ENCODE data around the gene STIMATE.

STIMATE gene

DNA sequence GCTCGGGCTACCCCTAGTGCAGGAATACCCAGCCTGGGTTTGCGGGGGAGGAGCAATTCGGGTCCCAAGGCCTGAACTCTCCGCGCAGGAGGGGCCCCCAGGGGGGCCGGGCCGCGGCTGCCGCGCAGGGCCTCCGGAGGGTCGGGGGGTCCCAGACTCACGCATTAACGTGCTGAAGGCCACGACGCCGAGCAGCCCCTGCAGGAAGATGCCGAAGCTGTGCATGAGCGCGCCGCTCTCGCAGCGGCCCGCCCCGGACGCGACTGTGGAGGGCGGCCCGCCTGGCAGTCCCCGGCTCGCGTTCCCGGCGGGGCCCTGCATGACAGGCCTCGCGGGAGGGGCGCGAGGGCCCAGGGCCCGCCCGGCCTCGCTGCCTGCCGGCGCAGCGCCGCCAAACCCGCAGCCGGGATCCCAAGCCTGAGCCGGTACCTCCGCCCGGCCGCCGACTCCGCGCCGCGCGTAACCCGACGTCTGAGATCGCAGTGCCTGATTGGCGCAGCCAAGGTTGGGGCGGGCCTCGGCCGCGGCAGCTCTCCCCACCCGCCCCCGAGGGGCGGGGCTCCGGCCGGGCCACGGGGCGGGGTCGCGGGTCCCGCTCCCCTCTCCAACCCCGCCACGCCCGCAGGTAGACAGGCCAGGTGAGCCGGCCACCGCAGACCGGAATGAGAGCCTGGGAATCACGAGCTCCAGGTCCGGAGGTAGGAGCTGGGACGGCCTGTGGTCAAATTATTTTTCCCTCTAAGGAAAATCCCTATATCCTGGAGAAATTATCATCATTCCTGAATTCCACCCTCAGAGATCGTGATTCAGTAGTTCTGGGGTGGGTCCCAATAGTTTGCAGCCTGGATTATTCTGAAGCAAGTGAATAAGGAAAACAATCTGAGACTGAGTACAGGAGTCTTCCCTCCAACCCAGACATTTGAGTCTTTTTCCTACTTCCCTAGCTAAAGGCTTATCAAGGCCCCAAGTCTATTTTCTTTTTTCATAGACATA lies at the start of gene STIMATE:
Gene STIMATE (minus strand): TSS at position 419 of the 993 bp plus-strand sequence. CDS start 98 bp downstream, at position 321.
- DNase-seq: peak; percentile 92

DNA sequence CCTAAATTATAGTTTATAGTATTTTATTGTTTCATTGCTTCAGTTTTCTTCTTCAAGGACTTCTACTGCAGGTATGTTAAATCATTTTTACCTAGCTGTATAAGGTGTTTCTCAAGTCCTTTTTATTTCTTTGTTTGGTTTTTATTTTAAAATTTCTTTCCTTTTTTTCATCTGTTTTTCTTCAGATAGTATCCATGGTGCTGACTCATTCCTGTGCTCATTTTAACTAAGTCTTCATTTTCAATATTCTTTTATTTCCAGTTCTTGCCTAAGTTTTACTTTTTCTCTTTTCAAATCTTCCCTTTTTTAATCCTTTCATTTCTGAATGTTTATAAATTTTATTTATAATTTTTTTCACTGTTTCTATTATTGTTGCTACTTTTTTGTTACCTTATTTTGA lies 42.3 kb upstream of the STIMATE start:
- no peak for DNase-seq

DNA sequence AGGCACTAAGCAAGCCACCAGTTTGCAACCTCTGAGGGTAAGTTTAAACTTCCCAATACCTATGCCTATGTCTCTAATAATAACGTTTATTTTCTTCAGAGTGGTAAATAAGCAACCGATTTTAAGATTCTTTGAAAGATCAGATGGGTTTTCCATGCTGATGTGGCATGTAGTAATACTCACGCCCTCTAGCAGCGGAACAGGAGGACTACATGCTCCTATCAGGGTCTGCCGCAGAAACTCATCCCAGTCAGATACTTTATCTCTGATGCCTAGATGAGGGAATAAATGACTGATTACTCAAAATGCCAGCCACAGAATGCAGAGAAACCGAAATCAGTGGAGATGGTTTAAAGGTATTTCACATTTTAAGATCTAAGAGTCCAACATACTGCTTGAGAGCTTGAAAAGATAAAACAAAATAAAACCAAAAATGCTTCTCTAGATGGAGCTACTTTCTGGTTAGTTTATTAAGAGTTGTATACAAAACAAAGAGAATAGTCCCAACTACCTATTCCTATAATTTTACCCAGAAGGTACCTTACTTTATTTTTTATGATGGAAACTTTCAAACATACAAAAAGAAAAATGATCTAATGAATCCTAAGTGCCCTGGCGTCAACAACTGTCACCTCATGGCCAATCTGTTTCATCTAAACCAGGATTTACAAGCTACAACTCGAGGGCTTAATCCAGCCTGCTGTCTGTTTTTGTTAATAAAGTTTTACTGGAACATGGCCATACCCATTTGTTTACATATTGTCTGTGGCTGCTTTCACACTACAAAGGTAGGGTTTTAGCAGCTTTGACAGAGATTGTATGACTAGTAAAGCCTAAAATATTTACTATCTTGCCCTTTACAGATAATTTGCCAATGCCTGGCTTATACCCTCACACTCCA lies 37.5 kb upstream of the STIMATE start:
- peak; percentile 67 for DNase-seq

DNA sequence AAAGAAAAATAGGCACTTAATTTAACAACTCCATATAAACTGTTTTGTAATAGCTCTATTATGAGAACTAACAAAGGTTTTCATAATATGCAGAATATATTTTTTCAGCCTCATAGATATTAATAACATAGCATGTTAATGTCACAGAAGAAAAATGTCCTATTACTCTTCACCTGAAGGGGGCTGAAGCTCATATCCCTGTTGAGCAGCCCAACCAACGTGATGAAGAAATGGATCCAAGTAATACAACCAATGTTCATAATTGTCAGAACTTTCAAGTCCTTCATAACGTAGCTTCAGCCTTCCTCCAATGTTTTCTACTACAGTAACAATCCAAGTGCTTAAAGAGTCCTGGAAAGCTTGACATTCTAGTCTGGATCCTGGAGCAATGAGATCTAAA lies 34.5 kb upstream of the STIMATE start:
- no peak for DNase-seq

DNA sequence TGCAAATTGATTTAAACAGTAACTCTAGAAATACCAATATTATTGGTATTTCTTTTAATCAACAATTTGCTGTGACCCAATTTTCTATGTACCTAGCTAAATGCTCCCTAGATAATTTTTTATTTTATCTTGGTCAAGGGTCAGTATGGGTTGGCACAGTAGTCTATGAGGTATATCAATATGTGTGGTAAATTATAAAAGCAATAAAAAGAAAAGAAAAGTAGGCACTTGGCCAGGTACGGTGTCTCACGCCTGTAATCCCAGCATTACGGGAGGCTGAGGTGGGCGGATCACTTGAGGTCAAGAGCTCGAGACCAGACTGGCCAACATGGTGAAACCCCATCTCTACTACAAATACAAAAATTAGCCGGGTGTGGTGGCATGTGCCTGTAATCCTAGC lies 34.0 kb upstream of the STIMATE start:
- DNase-seq: no peak

DNA sequence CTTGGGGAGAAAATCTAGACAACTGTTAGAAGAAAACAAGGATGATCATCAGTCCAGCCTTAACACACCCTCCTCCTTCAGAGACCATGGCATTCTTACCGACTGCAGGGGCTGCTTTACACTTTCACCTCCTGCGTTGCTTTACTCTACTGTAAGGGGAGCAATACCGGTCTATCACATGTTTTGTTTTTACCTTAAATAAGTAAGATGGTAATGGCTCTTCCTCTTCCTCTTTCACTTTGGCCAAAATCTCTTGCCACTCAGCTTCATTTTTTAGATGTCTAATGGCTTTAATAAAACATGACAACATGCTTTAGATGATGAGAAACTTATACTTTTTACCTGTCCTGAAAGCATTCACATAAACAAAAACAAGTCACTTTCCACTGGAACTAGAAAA lies 33.4 kb upstream of the STIMATE start:
- DNase-seq: no peak

DNA sequence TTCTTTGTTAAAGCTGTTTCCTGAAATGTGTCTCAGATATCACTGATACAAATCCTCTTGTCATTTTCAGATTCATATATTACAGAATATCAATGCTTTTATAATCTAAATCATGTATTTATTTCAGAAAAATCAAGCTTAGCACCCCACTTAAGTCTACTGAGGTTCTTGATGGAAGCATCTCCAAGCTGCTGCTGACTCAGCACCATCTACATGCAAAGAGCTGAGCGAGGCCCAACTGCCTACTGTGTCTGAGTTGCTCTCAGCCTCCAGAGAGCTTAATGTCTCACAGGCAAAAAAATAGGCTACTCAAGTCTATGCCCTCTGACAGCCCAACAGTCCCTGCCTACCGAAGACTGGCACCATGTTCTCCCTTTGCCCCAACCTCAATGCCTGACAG lies 29.2 kb upstream of the STIMATE start:
- no peak for DNase-seq

DNA sequence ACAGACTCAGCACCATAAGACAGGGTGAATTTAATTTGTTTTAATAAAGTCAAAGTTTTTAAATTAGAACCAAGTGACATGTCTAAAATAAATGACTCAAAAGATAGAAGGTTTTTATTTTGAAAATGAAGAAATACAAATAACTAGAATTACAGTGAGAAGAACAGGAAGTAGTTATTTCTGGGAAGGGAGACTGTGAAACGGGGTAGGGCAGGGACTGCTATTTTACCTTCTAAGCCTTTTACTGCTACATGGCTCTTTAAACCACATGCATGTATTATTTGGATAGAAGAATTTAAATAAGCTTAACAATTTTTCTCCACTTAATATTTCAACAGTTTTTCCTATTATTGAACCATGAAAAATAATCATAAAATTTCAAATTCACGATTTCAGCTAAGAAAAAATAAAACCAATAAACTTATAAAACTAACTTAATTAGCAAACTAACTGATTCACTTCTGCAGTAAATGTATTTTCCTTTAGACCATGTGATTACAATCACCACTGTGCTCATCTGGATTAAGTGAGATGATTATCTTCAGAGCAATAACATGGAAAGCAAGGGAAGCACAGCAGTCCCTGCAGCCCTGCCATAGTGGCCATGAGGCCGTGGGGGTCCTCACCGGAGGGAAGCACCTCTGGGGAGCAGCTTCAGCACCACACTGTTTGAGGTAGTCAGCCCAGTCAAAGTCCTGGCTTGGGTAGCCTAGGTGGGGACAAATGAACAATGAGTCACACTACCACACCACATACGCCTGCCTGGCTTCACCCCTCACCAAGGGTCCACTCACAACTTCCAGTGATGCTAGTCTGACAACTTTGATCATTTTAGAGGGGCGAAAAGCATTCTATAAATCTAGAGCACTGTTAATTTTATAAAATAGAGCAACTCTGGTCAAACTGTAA lies 28.3 kb upstream of the STIMATE start:
- DNase-seq: no peak

DNA sequence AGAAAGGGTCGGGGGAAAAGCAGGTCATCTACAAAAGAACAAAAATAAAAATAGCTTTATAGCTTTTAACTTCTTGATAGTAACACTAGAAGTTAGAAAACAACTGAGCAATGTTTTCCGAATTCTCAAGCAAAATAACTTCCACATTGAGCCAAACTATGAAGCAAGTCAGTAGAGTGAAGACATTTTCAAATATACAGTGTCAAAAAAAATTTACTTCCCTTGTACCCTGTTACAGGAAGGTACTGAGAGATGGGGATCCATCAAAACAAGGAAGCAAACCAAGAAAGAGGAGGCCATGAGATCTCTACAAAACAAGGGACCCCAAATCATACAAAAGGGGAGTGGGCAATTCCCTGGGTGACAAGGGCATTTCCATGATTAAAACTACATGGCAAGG lies 26.6 kb upstream of the STIMATE start:
- no peak for DNase-seq

DNA sequence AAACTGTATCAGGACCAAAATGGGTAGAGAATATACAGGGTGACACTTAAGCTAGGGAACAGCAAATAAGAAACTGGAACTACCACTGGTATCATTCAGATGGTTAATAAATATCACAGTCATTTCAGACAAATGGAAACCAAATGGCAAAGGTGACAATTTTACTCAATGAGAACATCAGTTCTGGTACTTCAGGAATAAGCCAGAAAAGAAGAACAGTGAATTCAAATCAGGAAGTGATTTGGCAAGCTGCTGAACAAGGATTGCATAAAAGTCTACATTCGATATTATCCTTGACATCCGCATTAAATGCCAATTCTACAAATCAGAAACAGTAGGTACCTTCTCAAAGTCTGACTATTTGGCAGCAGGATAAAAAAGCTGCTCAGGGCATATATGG lies 23.5 kb upstream of the STIMATE start:
- no peak for DNase-seq

DNA sequence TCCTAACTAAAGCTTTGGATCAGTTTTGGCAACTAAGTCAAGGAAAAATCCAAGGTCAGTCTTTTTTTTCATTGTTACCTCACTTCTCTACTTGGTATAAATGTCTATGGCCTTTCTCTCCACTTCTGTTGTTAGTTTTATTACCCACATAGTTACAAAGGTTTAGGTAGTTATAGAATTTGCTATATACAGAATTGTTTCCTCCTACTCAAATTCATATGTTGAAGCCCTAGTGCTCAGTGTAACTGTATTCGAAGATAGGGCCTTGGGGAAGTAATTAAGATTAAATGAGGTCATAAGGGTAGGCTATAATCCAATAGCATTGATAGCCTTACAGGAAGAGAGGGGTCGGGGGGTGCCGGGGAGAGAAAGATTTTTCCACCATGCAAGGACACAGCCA lies 19.7 kb upstream of the STIMATE start:
- no peak for DNase-seq

DNA sequence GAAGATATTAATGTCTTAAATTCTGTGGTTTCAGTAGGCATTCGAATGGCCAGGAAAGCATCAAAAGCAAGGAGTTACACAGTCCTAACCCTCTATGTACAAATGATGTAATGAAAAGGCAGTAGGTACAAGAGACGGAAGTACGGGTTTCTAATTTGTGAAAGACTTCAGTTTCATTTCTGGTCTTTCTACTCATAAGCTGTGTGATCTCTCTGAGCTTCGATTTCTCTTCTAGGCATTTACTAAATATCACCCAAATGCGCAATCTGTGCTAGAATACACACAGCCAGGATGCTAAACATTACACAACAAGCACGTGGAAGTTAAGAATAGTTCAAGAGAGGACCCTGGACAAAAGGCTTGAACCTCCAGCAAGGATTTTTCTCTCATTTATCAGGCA lies 17.9 kb upstream of the STIMATE start:
- DNase-seq: no peak

DNA sequence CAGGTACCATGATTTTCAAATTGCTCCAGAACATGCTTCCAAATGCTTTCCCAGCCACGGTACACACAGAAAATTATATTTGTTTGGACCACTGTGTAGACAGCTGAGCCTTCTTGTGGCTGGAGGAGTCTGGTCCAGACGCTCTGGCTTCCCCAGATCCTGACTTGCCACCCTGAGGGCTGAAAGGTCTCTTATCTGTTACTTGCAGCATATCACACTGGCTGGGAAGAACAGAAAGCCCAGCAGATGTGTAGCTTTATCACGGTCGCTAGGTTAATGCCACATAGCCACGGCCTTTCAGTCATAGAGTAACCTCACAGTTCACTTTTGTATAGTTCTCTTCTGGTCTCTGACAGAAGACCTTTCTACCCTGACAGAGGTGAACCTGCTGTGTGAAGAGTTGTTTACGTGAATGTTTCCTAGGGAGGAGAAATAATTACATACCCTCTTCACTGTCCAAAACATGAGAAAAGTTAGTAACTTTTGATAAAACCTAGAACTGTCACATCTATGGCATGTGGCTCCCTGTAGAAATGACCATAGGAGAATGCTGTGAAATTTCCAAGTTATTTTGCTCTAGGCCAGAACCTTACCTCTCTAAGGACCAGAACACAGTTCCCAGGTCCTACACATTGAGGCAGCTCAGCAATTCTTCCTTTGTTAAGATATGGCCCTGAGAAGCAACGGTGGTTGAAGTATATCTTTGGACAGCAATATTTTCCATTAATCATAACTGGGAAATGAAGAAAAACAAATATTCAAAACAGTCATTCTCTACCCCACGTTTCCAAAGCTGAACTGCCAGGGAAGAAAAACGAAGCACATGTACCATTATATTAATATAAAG lies 15.8 kb upstream of the STIMATE start:
- no peak for DNase-seq

DNA sequence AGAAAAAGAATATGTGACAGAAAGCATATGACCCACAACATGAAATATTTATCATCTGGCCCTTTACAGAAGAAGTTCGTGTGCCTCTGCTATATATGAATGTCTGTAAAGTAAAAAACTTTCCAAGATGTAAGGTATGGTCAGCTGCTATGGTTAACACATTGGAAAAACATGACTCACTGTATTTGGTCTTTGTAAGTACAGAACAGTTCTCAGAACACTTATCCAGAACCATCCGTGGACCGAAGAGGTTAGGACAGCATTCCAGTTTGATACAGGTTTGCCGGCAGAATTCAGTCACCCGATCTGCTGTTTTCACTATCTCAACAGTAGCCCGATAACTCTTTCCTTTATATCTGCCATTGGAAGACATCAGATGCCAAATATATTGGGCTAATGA lies 13.5 kb upstream of the STIMATE start:
- DNase-seq: no peak

DNA sequence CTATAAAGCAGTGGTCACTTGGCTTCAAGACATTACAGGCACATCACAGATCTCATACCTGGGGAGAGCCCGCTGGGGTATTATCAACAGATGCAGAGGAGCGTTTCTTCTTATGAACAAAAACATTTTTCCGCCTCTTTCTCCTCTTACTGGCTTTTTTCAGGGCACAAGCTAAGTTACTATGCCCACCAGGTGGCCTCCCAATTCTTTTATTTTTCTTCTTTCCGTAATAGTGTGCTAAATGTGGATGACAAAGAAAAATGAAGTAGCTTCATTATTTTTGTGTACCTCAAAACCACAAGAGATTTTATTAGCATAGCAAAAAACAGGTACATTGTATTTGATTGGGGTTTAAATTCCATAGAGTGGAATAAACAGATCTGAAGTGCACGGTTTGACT lies 10.1 kb upstream of the STIMATE start:
- DNase-seq: no peak

DNA sequence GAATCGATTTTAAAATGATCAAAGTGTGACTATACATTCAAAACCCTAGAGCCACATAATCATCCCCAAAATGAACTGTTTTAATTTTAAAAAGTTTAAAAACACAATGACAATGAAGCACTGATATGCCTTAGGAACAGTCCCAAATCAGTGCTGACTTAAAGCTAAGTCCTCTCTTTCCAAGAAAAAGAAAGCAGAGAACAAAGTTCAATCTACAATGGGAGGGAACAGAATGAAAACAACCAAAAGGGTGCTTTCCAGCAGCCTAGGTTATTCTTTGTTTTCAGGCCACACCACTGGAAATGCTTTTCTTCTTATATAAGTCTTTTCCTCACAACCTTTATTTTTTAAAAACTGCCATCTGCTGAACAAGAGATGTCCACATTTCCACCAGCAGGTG lies 7.2 kb upstream of the STIMATE start:
- no peak for DNase-seq

DNA sequence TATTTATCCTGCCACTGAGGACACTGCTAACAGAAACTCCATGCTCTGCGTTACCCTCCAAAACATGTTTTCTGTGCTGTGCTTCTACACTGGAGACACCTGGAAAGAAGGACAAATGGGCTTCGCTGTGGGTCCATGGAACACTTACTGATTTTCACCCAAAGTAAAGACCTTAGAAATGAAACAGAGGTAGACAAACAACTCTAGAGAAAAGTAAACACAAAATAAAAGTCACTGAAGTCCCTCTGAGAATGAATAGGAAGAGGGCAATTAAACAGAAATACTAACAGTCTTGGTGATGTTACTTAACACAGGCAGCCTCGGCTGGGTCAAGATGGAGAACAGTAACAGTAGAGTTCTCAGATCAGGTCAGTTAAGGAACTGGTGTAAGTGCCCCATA lies 6.7 kb upstream of the STIMATE start:
- no peak for DNase-seq

DNA sequence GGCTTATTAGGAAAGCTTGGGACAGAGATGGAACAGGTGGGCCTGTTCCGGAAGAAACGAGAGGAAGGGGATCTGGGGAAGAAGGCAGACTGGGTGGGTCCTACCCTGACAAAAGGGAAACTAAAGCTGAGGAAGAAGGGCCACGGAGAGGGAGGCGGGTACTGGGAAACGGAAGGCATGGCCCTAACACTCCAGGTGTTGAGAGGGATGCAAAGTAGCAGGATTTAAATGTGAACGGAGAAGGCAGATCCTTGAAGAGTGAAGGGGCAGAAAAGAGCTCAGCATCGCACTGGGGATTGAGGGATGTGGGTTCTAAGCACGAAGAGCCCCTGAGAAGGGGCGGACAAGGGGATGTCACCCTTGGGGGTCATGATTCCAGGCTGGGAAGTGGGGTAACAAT lies 735 bp downstream of the STIMATE start:
- DNase-seq: no peak

DNA sequence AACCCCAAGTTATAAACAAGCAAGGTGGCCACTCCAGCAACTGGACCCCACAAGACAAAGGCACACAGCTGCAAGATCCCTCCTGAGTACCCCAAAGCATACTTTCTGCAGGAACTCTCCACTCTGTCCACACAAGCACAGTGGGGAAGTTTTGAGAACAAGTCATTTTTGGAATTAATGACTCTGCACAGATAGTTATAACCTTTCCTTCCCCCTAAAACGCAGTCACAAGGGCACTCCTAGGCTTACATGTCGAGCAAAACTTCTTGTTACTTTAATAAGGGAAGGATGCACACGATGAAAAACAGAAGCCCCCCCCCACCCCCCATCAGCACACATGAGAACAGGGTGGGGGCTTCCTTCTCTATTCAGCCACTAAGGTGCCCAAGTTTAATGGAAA lies 1.2 kb downstream of the STIMATE start:
- no peak for DNase-seq

DNA sequence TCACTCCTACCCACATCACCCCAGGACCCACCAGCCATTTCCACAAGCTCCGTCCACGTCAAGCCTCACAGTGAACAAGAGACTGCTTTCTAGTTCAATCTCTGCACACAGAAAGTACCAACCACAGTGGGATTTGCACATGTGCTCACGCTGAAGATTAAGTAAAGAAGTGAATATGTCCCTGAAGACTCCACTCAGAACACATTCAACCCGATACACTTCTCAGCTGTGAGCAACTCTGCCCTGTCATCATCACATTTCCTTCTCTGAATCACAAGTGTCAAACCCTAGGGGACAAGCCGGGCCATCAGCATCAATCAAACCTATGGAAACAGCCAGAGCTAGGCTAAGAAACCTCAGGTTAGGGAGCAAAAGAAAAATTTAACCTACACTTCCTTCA lies 1.9 kb downstream of the STIMATE start:
- peak; percentile 17 for DNase-seq

DNA sequence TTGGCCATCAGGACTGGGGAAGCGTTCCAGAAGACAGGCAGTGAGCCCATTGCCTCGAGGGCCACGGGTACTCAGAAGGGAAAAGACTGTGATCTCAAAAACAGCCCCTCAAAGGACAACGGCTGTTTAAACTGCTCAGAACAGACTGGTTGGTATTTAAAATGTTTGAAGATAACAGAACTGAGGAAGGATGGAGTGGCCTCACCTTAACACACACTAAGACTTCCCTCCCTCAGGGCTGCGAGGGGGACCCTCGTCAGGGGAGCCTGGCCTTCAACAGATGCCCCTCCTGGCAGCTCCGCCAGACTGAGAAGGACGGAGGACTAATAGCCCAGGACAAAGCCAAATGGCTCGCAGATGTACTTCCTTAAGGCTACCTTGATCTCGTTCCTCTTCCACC lies 2.6 kb downstream of the STIMATE start:
- DNase-seq: no peak

DNA sequence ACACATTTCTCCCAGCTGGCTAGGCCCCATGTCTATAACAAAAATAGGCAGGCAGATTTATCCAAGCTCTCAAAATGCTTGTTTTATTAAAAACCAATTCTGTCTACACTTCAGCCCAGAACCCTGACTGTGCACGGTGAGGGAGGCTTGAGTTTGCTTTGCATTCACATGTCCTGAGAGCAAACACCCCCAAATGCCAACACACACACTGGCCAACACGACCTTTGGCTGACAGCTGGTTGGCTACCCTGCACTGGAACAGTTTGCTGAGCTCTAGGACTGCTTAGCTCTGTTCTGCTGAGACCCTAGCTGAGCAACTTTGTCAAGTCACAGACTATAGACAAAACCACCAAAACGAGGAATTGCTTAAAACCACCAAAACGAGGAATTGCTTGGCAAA lies 3.6 kb downstream of the STIMATE start:
- no peak for DNase-seq
